Adrenal gland (tissue), 12 donors: Measurements from ENCODE around the gene MCOLN2. TPM values are rescaled to one million over a fixed set of nuclear protein-coding genes. Genes with fewer than 3 reads are reported as not detected.

Experiments
- DNase-seq, 7 donors: peaks; one replicate each; pipeline ENCODE4 v3.0.0-alpha.2; 2019 to 2020
- H3K27ac ChIP-seq, 5 donors: fragments of 200-600 bp; sonication (generic) in 4 of 5; 1 replicate in 3 of 5; 2 replicates in 2 of 5; pipeline versions ENCODE4 v1.5.1 to v1.8.0; 2016 to 2020; ENCODE audit warnings: mild to moderate bottlenecking in 1 of 5
- H3K27me3 ChIP-seq: fragments of 200-600 bp; 2 replicates; pipeline ENCODE4 v1.8.0; 2021
- H3K36me3 ChIP-seq, 2 donors: fragments of 200-600 bp; replicated peaks in 1 of 2; 1 replicate in 1 of 2; 2 replicates in 1 of 2; pipeline versions ENCODE4 v1.5.1 to v1.8.0; 2018 to 2022
- H3K4me1 ChIP-seq, 2 donors: fragments of 200-600 bp; replicated peaks in 1 of 2; 1 replicate in 1 of 2; 2 replicates in 1 of 2; pipeline versions ENCODE4 v1.5.1 to v1.8.0; 2018 to 2021
- H3K4me3 ChIP-seq, 4 donors: fragments of 200-600 bp; sonication (generic) in 3 of 4; one replicate each; pipeline ENCODE4 v1.5.1; 2016 to 2018
- H3K9me3 ChIP-seq, 3 donors: fragments of 200-600 bp; sonication (generic) in 1 of 3; replicated peaks in 1 of 3; 1 replicate in 2 of 3; 2 replicates in 1 of 3; pipeline versions ENCODE4 v1.5.1 to v1.8.0; 2016 to 2021
- POLR2A ChIP-seq, 2 donors: fragments of 450-650 bp; IDR thresholded peaks; one replicate each; pipeline ENCODE4 v1.6.1; 2017; ENCODE audit warnings: antibody characterized with exemption in 2 of 2, mild to moderate bottlenecking in 2 of 2, moderate library complexity in 1 of 2
- WGBS, 4 donors: extraction: QIAGEN DNeasy Blood & Tissue Kit in 2 of 4; methylation state at CpG; one replicate each; pipeline versions ENCODE4 v1.1.5 to v1.1.7; 2013 to 2017; 5-methylcytosine and 5-hydroxymethylcytosine counted together
- intact Hi-C, 2 donors: fragments of 100-400 bp; cut with DNase I; formaldehyde crosslinking; loops; one replicate each; pipeline versions ENCODE4 v1.14.1 to v1.15.0; 2022 to 2023
- polyA plus RNA-seq, 3 donors: library from polyadenylated mRNA; stranded (reverse); fragments of 200-250 nt in 2 of 3; fragments of 350-450 nt in 1 of 3; fragmentation: Illumina TruSeq in 1 of 3; extraction: RNeasy Lipid Tissue Mini Kit (QIAGEN cat#74804) in 1 of 3; gene quantifications; one replicate each; pipeline ENCODE4 v1.2.3, GENCODE V29; 2013 to 2014
- total RNA-seq, 9 donors: library from RNA; depleted of rRNA in 4 of 9; stranded (reverse); fragments of >200 nt in 4 of 9; fragments of 120-200 nt in 1 of 9; fragmentation: NEBNext Ultra II Directional in 1 of 9; extraction: Animal tissue kit (Norgen Biotek cat#: 25700) in 1 of 9; gene quantifications; one replicate each; pipeline versions ENCODE4 v1.1.0 to v1.2.4, GENCODE V29; 2013 to 2023
- TF ChIP-seq, protein P1 (sequence below), 6 experiments: fragments of 450-650 bp in 4 of 6; fragments of 200-600 bp in 2 of 6; sonication (generic) in 1 of 6; IDR thresholded peaks; 1 replicate in 5 of 6; 2 replicates in 1 of 6; pipeline versions ENCODE4 v1.5.1 to v1.8.0; 2016 to 2021; ENCODE audit warnings: antibody characterized with exemption in 6 of 6, mild to moderate bottlenecking in 2 of 6, moderate library complexity in 1 of 6
- donor health status: healthy with polysubstance abuse.
- donor health status: Bipolar disorder and iron deficiency.
- donor health status: DM: yes; HTN: yes; CAD: no.
- donor health status: DM: no; HTN: no; CAD: no.
- donor health status: DM: no; HTN: no; CAD: no.
- donor health status: DM: yes; HTN: yes; CAD: no.

The MCOLN2 gene
- total and polyA plus RNA-seq, 12 donors = 0.89 to 40.1 (median 14.8) TPM

DNA sequence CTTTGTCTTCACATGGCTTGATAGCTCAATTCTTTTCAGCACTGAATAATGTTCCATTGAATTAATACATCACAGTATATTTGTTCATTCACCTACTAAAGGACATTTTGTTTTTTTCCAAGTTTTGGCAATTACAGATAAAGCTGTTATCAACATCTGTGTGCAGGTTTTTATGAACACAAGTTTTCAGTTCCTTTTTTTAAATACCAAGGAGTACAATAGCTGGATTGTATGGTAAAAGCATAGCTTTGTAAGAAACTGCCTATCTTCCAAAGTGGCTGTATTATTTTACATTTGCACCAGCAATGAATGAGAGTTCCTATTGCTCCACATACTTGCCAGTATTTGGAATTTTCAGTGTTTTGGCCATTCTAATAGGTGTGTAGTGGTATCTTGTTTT is 4.8 kb upstream of the MCOLN2 start:
- Histone ChIP-seq H3K36me3 (no peaks in the 10 kb centered on the region), H3K27me3 (no peaks in the 10 kb centered on the region), H3K9me3 (no peaks in the 10 kb centered on the region), H3K27ac (no peak overlapping the region), H3K4me3 (no peak overlapping the region), H3K4me1 (peaks cover 0 to 15% of the 10 kb centered on the region in 2 donors)
- no peak for DNase-seq
- intact Hi-C loops = no loop called here
- TF ChIP-seq, protein P1, sequence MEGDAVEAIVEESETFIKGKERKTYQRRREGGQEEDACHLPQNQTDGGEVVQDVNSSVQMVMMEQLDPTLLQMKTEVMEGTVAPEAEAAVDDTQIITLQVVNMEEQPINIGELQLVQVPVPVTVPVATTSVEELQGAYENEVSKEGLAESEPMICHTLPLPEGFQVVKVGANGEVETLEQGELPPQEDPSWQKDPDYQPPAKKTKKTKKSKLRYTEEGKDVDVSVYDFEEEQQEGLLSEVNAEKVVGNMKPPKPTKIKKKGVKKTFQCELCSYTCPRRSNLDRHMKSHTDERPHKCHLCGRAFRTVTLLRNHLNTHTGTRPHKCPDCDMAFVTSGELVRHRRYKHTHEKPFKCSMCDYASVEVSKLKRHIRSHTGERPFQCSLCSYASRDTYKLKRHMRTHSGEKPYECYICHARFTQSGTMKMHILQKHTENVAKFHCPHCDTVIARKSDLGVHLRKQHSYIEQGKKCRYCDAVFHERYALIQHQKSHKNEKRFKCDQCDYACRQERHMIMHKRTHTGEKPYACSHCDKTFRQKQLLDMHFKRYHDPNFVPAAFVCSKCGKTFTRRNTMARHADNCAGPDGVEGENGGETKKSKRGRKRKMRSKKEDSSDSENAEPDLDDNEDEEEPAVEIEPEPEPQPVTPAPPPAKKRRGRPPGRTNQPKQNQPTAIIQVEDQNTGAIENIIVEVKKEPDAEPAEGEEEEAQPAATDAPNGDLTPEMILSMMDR (IDR thresholded peaks at IDR 0.05) = no peak
- TF ChIP-seq POLR2A (IDR thresholded peaks at IDR 0.05) = no peak

DNA sequence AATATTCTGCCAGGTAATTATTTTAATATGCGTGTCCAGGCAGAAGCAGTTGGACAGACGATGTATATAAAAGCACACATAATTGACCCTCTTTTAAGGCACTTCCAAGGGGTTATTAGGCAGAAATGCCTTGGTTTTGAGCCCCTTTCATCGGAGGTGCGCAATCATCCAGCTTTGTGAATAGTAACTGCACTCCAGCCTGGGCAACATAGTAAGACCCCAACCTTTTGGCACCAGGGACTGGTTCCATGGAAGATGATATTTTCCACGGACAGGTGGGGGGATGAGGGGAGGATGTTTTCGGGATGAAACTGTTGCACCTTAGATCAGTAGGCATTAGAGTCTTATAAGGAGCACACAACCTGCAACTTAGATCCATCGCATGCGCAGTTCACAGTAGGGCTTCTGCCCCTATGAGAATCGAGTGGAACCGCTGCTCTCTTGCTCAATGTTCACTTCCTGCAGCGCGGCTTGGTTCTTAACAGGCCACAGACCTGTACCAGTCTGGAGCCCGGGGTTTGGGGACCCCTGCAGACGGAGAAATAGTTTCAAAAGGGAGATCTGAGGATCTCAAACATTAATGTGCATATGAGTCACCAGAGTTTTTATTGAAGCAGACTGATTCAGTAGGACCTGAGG is 1.8 kb upstream of the MCOLN2 start:
- 40 to 48% (median 46%) methylated on average over 11 to 14 of the region's 14 CpGs for WGBS, 4 donors
- intact Hi-C loops = no loop called here
- no peak overlapping the region for H3K27ac ChIP-seq
- H3K4me1 ChIP-seq = peaks cover 0 to 23% of the 10 kb centered on the region in 2 donors
- peak in 2 of 7 donors; percentile 10 to 55 for DNase-seq
- no peaks in the 10 kb centered on the region for H3K36me3 ChIP-seq
- no peaks in the 10 kb centered on the region for H3K9me3 ChIP-seq
- no peaks in the 10 kb centered on the region for H3K27me3 ChIP-seq
- no peak for TF ChIP-seq POLR2A (IDR thresholded peaks at IDR 0.05)
- TF ChIP-seq, protein P1 (IDR thresholded peaks at IDR 0.05) = no peak
- peak overlapping the region in 1 of 4 donors; percentile 81 for H3K4me3 ChIP-seq

DNA sequence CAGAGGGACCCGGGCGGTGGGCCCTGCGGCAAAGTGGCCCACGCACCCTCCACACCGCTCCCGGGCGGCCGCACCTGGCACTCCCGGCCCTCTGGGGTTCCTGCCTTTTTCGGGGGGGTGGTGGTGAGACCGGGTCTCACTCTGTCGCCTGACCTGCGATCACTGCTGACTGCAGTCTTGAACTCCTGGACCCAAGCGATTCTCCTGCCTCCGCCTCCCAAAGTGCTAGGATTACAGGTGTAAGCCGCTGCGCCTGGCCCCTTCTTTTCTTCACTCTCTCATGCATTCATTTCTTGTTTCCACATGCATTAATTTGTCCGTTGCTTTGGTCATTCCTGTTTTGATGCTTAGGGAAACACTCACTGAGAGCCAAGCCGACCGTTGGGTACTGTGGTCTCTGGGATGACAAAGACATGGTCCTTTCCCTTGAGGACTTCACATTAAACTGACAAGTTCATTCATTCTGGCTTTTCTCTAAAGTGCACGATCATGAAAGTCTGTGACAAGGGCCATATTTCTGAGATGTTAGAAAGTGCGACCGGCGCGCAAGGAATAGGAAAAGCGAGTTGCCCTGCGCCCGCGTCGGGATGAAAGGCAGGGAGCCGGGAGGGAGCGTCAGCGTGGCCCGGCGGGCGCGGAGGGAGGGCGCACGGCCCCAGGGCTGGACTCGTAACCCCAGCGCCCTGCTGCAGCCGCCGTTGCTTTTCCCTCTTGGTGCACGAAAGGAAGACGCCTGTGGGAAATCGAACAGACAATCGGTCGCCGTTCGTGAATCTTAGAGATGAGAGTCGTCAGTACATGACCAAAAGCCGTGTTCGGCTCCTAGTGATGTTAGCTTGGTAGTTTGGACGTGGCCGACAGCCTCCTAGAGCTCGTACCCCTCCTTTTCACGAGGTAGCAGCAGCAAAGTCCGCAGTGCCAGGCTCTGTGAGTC is 1.0 kb upstream of the MCOLN2 start:
- H3K4me3 ChIP-seq = peak overlapping the region in 3 of 4 donors; percentile 25 to 81 (median 65)
- no peaks in the 10 kb centered on the region for H3K27me3 ChIP-seq
- DNase-seq = peak; percentile 23 to 52 (median 29)
- 2 to 4% (median 3%) methylated on average over 31 to 58 of the region's 58 CpGs for WGBS, 4 donors
- intact Hi-C loops = no loop called here
- H3K27ac ChIP-seq = peak overlapping the region in 1 of 5 donors; percentile 15
- H3K36me3 ChIP-seq = no peaks in the 10 kb centered on the region
- H3K9me3 ChIP-seq = no peaks in the 10 kb centered on the region
- H3K4me1 ChIP-seq = peaks cover 0 to 23% of the 10 kb centered on the region in 2 donors
- TF ChIP-seq POLR2A (IDR thresholded peaks at IDR 0.05) = no peak
- TF ChIP-seq, protein P1 (IDR thresholded peaks at IDR 0.05) = no peak
